ENCODE results near the gene GPR158.
"Not testable (repeated sequence)": the region's sequence is repeated elsewhere in the genome, so short reads cannot be mapped to it uniquely, and the experiment has no call there.

The GPR158 gene

DNA sequence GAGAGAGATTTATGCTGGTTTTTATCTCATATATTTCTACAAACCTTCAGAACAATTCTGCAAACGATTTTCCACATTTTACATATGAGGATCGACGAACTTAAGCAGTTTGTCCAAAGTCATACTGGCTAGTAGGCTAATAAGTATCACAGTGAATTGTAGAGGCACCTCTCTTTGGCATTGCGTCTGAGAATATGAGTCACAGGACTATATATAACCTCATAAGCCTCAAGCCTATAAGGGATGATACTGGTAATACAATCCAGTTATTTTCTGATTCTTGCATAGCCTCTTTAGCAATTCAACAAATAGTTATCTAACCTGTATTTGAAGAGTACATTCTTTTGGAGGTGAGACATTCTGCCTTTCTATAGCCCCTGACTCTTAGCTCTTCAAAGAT, 129.8 kb downstream of the GPR158 start:
- no peak for DNase-seq (ENCODE audit: low read depth)

DNA sequence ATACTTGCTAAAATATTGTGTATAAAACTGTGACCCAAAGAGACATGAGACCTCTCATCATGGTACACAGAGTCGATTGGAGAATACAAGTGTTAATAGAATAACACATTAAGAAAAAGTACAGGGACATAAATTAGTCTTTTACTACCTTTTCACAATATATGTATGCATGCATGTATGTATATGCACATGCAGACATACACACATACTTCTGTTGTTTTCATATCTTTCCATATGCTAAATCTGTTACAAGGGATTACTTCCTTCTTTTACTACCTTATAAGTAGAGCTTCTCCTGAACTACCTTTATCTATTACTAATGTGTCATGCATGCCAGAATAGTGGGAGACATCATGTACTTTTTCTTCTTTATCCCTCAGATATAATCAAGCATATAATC, 131.6 kb downstream of the GPR158 start:
- no peak for DNase-seq (ENCODE audit: low read depth)

DNA sequence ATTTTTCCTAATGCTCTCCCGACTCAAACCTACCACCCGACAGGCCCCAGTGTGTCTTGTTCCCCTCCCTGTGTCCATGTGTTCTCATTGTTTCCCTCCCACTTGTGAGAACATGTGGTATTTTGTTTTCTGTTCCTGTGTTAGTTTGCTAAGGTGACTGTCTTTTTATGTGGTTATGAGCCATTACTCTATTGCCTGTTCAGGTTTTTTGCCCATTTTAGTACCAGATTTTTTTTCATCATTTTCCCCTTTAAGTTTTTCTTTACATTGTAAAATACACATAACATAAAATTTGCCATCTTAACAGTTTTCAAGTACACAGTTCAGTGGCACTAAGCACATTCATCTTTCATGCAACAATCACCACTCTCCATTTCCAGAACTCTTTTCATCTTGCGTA, 133.5 kb downstream of the GPR158 start:
- no peak for DNase-seq (ENCODE audit: low read depth)

DNA sequence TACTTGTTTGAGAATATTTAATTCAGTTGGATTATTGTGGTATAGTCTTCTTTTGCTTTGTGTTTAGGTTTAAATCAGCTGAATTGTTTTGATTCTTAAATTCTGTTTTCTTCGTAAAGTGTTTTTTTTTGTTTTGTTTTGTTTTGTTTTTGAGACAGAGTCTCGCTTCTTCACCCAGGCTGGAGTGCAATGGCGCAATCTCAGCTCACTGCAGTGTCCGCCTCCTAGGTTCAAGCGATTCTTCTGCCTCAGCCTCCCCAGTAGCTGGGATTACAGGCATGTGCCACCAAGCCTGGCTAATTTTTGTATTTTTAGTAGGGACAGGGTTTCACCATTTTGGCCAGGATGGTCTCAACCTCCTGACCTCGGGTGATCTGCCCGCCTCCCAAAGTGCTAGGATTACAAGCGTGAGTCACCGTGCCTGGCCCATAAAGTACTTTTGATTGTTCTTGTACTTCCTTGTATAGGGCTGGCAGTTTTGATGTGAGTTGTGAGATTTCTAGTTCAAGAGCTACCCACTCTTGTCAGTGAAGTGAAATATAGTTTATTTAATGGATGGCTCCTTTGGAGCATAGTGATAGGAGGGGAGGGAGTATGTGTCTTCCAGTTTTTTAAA, 142.9 kb downstream of the GPR158 start:
- DNase-seq (ENCODE audit: low read depth), result not testable (repeated sequence)

DNA sequence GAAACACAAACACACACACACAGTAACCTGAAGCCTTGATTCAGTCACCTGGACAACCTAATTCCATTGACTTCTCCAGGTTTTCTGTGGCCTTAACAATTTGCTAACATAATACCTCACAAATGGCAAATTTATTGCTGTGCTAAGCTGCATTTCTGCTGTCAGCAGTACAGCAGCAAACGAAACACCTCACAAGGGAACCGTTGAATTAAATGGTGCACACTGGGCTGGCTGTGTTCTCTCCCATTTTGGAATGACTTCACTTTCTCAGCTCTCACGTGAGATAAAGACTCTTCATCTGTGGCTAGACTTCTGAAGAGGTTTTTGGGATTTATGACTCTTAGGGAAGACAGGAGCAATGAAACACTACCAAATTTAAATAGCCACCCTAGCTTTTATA, 152.5 kb downstream of the GPR158 start:
- DNase-seq (ENCODE audit: low read depth), result no peak

DNA sequence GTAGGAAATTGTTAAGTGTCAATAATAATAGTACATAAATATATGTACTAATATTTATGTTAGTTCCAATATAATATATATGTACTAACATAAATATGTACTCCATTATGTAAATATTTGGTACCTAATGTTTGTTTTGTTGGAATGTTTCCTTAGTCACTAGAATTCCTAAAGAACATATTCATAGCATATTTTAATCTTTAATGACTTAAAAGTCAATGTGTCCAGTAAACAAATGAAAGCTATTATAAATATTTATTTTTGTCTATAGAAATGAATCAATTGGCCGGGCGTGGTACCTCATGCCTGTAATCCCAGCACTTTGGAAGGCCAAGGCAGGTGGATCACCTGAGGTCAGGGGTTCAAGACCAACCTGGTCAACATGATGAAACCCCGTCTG, 153.6 kb downstream of the GPR158 start:
- DNase-seq (ENCODE audit: low read depth), result no peak

DNA sequence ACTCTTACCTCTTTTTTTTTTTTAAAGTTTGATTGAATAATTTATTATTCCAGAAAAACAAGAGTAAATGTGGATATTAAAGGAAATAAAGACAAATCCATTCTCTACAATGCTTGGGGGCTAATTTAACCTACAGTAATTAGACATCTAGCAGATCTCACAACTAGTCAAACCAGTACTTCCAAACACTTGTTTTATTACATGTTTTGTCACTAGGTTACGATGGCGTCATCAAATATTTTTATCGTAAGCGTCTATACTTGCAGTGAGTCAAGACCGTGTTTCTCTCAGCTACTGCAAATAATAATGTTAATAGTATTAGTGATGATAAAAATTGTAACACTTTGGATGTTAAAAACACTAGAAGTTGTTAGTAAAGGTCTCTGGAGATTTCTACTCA, 154.8 kb downstream of the GPR158 start:
- DNase-seq (ENCODE audit: low read depth), result not testable (repeated sequence)

DNA sequence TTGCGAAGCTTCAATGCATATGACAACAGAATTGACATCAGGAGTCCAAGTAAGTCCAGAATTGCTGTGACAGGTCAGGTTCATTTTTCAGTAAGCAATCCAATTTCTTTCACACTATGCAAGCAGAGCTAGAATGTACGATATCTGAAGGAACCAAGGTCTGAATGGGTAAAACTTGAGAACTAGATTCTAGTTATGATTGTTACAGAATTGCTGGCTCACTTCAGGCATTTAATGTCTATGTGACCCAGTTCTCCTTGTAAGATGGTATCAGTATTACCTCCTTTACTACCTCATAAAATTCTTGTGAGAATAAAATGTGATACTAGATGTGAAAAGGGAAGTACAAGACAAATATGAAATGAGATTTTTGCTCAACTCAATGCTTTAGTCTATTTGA, 159.6 kb downstream of the GPR158 start:
- DNase-seq (ENCODE audit: low read depth), result no peak

DNA sequence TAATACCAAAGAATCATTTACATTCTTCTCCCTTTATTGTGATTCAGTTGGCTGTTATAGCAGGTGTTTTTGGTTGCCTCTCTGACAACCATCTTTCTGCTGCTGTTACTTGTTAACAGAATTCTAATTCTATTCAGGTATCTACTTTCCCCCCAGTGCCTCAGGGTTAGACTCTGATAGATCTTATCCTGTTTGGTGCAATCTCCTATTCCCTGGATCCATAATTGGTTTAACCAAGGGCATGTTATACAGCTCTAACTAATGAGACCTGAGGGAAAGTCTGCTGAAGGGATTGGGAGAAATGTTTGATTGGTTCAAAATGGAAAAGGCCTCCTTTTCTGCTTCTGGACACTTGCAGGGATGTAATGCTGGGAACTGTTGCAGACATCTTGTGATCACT, 161.5 kb downstream of the GPR158 start:
- DNase-seq (ENCODE audit: low read depth), result no peak

DNA sequence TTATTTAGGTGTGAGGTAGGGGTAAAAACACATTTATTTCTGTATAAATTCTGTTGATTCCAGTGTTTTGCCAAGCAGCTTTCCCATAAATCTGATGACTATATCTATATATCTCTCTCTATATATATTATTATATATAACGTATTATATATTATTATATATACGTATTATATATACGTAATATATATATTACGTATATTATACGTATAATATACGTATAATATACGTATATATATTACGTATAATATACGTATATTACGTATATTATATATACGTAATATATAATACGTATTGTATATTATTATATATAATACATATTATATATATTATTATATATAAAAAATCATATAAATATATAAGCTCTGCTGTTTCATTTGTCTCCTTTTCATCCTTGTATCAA, 163.5 kb downstream of the GPR158 start:
- no peak for DNase-seq (ENCODE audit: low read depth)

DNA sequence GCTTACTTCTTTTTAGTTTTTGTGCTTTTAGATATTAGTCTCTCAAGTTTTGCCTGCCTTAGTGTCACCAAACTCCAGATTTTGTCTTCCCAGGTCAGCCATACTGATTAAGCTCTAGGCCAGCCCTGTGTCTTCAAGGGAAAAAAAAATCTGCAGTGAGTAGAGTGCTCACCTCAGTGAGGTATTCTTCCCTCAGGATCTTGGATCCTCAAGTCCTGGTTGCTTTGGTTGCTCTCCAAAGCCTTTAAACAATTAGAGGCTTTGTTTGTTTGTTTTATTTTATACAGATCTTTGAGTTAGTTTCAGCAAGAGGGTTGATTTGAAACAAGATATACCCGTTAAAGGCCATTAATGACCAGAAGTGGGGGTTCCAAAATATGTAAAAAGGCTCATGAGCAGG, 165.2 kb downstream of the GPR158 start:
- no peak for DNase-seq (ENCODE audit: low read depth)

DNA sequence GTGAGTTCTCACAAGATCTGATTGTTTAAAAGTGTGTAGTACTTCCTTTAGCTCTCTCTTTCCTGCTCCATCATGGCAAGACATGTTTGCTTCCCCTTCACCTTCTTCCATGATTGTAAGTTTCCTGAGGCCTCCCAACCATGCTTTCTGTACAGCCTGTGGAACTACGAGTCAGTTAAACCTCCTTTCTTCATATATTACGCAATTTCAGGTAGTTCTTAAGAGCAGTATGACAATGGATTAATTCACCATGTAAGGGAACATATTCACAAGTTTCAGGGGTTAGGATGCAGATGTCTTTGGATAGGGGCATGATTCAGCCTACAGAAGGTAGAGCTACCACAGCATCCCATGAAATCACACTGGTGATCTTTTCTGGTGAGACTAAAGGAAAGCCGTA, 174.7 kb downstream of the GPR158 start:
- no peak for DNase-seq (ENCODE audit: low read depth)

DNA sequence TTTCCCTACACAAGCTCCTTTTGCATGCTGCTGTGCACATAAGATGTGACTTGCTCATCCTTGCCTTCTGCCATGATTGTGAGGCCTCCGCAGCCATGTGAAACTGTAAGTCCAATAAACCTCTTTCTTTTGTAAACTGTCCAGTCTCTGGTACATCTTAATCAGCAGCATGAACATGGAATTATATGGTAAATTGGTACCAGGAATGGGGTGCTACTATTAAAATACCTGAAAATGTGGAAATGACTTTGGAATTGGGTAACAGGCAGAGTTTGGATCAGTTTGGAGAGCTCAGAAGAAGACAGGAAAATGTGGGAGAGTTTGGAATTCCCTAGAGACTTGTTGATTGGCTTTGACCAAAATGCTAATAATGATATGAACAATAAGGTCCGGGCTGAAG, 181.8 kb downstream of the GPR158 start:
- no peak for DNase-seq (ENCODE audit: low read depth)

DNA sequence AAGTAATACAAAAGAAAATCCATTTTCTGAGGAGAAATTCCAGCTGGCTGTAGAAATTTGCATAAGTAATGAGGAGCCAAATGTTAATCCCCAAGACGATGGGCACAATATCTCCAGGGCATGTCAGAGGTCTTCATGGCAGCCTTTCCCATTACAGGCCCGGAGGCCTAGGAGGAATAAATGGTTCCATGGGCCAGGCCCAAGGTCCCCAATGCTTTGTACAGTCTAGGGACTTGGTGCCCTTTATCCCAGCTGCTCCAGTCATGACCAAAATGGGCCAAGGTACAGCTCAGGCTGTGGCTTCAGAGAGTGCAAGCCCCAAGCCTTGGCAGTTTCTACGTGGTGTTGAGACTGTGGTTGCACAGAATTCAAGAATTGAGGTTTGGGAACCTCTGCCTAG, 182.5 kb downstream of the GPR158 start:
- no peak for DNase-seq (ENCODE audit: low read depth)

DNA sequence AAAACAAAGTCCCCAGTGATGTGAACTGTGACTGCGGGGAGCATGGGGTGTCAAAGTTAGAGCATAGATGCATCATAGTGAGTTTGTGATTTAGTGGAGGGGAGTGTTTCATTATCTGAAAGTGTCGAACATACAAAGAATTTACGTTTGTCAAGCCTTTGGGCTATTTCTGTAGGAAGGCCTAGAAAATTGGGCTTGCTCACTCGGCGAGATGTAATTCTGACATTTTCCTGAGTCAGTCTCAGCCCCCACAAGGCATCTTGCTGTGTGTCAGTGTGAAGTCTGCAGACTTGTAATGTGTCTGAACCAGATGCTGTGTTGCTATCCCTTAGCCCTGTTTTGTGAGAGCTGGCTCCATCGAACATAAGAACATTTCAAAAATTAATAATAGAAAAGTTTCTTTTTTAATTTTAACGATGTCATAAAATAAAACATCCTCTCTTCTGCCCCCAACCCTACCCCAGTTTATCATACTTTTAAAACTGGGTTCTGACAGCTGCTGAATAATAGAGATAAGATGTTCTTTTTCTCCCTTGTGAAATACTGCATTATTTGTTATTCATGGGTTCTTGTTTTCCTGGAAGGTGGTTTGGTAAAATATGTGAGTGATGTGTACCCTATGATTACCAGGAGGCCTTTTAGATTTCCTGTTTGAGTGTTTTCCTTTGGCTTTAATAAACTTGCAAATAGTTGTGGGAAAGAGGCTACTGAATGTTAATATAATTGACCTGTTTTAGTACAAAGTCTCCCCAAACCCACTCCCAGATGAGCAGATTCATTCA, 207.4 kb downstream of the GPR158 start:
- DNase-seq (ENCODE audit: low read depth), result no peak

DNA sequence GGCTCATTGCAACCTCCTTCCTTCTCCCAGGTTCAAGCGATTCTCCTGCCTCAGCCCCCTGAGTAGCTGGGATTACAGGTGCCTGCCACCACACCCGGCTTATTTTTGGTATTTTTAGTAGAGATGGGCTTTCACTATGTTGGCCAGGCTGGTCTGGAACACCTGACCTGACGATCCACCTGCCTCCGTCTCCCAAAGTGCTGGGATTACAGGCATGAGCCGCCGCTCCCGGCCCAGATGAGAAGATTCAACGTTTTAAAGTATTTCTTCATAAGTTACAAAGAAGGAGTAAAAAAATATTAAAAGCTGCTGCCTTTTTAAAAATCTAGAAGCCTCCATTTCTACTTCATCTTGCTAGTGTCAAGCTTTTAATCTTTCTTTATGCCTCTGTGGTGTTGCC, 208.1 kb downstream of the GPR158 start:
- DNase-seq (ENCODE audit: low read depth), result not testable (repeated sequence)

DNA sequence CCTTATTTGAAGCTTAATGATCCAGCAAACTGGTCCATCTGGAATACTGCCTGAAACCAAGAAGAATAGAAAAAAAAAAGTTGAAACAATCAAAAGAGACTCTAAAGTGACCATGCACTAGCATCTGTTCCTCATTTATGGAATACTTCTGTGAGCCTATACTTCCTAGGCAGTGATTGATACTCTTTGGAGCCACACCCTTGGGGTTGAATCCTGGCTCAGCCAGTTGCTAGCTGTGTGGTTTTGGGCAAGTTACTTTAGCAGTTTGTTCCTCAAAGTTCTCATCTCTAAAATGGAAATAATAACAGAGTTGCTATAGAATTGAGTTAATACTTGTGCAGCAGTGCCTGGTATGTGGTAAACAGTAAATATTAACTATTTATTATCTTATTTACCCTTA, 208.9 kb downstream of the GPR158 start:
- DNase-seq (ENCODE audit: low read depth), result no peak

DNA sequence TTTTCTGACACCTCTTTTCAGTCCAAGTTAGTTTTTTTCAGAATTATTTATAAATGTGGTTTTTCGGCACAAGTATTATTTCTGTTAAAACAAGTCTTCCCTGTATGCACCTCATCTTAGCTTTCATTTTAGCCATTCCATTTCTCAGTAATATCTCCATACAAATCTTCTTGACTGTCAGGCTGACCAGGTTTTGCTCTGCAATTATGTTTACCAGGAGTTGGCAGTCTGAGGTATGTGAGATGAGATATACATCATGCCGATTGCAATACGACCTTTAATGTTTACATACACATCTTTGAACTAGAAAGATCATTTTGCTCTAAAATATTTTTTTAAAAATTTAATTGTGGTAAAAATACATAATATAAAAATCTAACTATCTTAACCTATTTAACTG, 209.8 kb downstream of the GPR158 start:
- DNase-seq (ENCODE audit: low read depth), result no peak

DNA sequence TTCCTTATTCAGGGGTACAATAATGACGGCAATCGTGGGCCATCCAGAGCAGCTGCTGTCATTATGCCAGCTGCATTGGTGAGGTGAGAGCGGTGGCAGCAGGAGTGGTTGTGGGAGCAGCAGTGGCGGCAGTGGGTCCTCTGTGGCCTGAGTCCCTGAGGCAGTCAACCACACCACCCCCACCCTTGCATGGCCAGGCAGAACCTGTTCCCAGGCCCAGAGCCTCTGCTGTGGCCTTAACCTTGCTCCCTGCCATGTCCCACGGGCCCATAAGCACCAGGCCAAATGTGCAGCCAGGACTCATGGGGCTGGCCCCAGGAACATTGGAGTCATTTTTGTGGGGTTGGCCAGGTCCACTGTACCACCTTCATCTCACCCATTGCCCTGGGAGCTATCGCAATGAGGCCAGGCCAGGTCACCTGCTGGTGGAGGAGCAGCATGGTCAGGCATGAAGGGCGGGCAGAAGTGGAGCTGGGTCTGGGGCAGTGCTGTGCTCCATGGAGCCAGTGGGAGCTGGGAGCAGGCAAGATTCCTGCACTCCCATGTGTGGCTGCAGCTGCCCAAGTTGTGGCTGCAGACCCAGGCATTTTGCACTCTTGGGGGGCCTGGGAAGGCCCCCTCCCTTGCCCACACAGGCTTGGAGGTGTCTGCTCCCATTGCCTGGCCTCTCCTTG, 213.5 kb downstream of the GPR158 start:
- no peak for DNase-seq (ENCODE audit: low read depth)

DNA sequence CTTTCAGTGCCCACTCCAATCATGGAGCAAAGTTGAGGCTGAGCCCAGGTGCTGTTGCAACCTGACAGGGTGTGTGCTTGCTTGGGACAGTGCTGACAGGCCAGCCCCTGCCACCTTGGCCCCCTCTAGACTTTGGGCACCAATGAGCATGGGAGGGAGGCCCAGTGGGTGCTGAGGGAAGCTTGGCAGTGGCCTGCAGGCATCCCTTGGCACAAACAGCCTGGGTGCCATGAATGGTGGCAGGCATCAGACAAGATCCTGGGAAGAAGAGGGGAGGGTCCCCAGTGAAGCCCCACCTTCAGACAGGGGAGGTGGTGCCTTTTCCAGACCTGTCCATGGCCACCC, 214.0 kb downstream of the GPR158 start:
- no peak for DNase-seq (ENCODE audit: low read depth)

DNA sequence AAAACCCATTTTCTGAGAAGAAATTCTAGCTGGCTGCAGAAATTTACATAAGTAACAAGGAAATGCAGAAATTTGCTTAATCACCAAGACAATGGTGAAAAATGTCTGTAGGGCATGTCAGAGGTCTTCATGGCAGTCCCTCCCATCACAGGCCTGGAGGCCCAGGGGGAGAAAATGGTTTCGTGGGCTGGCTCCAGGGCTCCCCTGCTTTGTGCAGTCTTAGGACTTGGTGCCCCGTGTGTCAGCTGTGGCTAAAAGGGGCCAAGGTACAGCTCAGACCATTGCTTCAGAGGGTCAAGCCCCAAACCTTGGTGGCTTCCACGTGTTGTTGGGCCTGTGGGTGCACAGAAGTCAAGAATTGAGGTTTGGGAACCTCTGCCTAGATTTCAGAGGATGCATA, 215.9 kb downstream of the GPR158 start:
- no peak for DNase-seq (ENCODE audit: low read depth)

DNA sequence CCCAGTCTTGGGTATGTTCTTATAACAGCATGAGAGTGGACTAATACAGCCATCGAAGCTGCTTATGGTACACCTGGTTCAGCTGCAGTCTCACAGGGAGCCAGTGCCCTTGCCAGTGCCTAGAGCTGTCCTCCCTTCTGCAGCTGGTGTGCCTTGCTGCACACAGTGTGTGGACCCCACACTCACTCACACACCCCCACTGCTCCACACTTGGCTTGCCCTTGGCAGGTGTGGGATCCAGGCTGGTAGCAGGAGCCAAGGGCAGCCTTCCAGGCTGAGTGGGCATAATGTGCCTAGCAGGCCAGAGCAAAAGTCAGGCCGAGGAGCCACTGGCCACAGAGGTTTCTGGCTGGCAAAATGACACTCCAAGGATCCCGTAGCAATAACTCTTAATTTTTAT, 217.3 kb downstream of the GPR158 start:
- DNase-seq (ENCODE audit: low read depth), result no peak

DNA sequence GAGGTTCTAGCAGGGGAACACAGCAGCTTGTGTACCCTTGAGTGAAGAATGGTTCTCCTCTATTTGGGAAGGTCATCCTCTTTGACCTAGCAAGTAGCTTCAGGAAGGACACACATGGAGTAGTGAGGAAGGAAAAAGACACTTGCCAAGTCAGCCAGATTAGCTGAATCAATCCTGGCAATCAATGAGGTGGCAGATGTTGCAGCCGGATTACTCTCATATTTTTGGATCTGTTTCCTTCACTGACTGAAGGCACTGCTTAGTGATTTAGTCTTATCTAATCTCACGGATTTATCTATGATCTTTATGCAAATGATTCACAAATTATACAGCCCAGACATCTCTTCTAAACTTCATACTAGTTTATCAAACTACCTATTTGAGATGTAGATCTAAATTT, 218.8 kb downstream of the GPR158 start:
- DNase-seq (ENCODE audit: low read depth), result no peak

DNA sequence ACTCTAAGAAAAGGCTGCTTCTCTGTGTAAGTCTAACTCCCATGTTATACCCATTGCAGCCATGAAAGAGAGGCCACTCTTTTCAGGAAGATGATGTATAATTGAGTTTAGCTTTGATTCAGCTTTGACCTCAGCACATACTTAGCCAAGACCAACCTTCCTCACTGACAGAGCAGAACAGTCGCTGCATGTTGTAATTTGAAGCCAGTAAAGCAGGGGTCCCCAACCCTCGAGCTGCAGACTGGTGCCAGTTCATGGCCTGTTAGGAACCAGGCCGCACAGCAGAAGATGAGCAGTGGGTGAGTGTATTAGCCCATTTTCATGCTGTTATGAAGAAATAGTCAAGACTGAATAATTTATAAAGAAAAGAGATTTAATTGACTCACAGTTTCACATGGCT, 223.9 kb downstream of the GPR158 start:
- no peak for DNase-seq (ENCODE audit: low read depth)

Data from T-helper 22 cell (primary cell).